A549 (cell line): Measurements from ENCODE around the gene MB21D2.

ENCODE experiments used
- CEBPB ChIP-seq, 2 experiments: fragments of >200 bp in 1 of 2; sonication (Bioruptor Twin) in 1 of 2; formaldehyde crosslinking in 1 of 2; IDR thresholded peaks; 2 replicates each; pipeline ENCODE4 v1.6.1; 2012 to 2016
- MAFK ChIP-seq: fragments of 450-650 bp; IDR thresholded peaks from 2 replicates; pipeline ENCODE4 v1.6.1; 2014; ENCODE audit not compliant: partially characterized antibody
- MYC ChIP-seq: IDR thresholded peaks from 2 replicates; pipeline ENCODE4 v1.6.1; 2012; ENCODE audit warnings: mild to moderate bottlenecking, inconsistent platforms, low read length, improper control_type of control experiment, borderline replicate concordance
- POLR2AphosphoS2 ChIP-seq: conservative IDR thresholded peaks from 2 replicates; pipeline ENCODE4 v1.6.1; 2012; ENCODE audit warnings: low read length, improper control_type of control experiment, inconsistent platforms
- TF ChIP-seq, protein P1 (sequence below): fragments of >200 bp; sonication (Bioruptor Twin); formaldehyde crosslinking; IDR thresholded peaks from 3 replicates; pipeline ENCODE4 v1.5.1; 2016

DNA sequence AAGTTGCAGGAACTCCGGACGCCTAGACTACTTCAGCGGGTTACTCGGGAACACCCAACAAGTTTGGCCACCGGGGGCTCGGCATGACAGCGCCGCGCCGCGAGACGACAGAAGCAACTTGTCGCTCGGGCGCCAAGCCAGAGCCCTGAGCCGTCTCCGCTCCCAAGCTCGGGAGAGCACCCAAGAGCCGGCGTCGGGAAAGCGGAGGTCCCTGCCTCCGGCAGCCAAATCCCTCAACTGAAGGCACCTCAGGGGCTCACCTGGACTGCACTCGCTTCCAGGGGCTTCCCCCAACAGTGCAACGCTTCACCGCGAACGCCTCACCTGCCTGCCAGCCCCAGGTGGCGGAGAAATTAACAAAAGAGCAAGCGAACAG lies 640 bp downstream of the MB21D2 start:
- TF ChIP-seq POLR2AphosphoS2, result no peak
- no peak for TF ChIP-seq MYC
- TF ChIP-seq, protein P1, sequence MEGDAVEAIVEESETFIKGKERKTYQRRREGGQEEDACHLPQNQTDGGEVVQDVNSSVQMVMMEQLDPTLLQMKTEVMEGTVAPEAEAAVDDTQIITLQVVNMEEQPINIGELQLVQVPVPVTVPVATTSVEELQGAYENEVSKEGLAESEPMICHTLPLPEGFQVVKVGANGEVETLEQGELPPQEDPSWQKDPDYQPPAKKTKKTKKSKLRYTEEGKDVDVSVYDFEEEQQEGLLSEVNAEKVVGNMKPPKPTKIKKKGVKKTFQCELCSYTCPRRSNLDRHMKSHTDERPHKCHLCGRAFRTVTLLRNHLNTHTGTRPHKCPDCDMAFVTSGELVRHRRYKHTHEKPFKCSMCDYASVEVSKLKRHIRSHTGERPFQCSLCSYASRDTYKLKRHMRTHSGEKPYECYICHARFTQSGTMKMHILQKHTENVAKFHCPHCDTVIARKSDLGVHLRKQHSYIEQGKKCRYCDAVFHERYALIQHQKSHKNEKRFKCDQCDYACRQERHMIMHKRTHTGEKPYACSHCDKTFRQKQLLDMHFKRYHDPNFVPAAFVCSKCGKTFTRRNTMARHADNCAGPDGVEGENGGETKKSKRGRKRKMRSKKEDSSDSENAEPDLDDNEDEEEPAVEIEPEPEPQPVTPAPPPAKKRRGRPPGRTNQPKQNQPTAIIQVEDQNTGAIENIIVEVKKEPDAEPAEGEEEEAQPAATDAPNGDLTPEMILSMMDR, result no peak
- TF ChIP-seq CEBPB (IDR thresholded peaks at IDR 0.05), result no peak
- no peak for TF ChIP-seq MAFK
